SK-N-SH (cell line): Measurements from ENCODE around the gene RAP1B. TPM values are rescaled to one million over a fixed set of nuclear protein-coding genes. Genes with fewer than 3 reads are reported as not detected.
A peak's percentile ranks its signal among the peaks of the same experiment; 100 is the strongest.

ENCODE experiments used
- CTCF ChIA-PET: fragments of 300-600, 350-600 bp; formaldehyde crosslinking; extraction: SDS; loops from one replicate; lab custom pipeline; 2021; lab: Yijun Ruan, JAX
- POLR2A ChIA-PET: fragments of 350-600 bp; sonication (Branson Sonifier 250); formaldehyde crosslinking; extraction: SDS; loops from one replicate; lab custom pipeline; 2020; ENCODE audit warnings: antibody characterized with exemption, inconsistent platforms; lab: Yijun Ruan, JAX
- DNase-seq: peaks from one replicate; pipeline ENCODE4 v3.0.0; 2012
- H2AFZ ChIP-seq: fragments of 200-600 bp; sonication (generic); 2 replicates; pipeline ENCODE4 v1.8.1; 2016; ENCODE audit warnings: antibody characterized with exemption, mild to moderate bottlenecking, low read depth
- H3F3A ChIP-seq: fragments of 200-600 bp; sonication (generic); replicated peaks from 2 replicates; pipeline ENCODE3; 2016; ENCODE audit warnings: antibody characterized with exemption, mild to moderate bottlenecking; ENCODE audit not compliant: insufficient read depth
- H3K27ac ChIP-seq, 2 experiments: fragments of 200-500 bp in 1 of 2; fragments of 200-600 bp in 1 of 2; sonication (Bioruptor generic) in 1 of 2; sonication (generic), shearing (Covaris generic) in 1 of 2; 2 replicates each; pipeline versions ENCODE4 v1.5.1 to v1.6.1; 2014 to 2016; ENCODE audit warnings: low read depth in 2 of 2, inconsistent platforms in 1 of 2, low read length in 1 of 2, mild to moderate bottlenecking in 1 of 2, mixed read lengths in 1 of 2
- H3K27me3 ChIP-seq: fragments of 200-600 bp; sonication (generic), shearing (Covaris generic); 2 replicates; pipeline ENCODE4 v1.6.1; 2016; ENCODE audit warnings: mixed run types; ENCODE audit not compliant: insufficient read depth
- H3K36me3 ChIP-seq, 2 experiments: fragments of 200-500 bp in 1 of 2; fragments of 200-600 bp in 1 of 2; sonication (Bioruptor generic) in 1 of 2; sonication (generic) in 1 of 2; replicated peaks in 1 of 2; 2 replicates each; pipeline versions ENCODE3 to v1.5.1; 2014 to 2016; ENCODE audit warnings: low read length in 1 of 2, mild to moderate bottlenecking in 1 of 2; ENCODE audit not compliant: insufficient read depth in 2 of 2, control insufficient read depth in 1 of 2
- H3K4me1 ChIP-seq, 2 experiments: fragments of 200-500 bp in 1 of 2; fragments of 200-600 bp in 1 of 2; sonication (Bioruptor generic) in 1 of 2; sonication (generic), shearing (Covaris generic) in 1 of 2; 2 replicates each; pipeline versions ENCODE4 v1.5.1 to v1.6.1; 2014 to 2016; ENCODE audit warnings: low read depth in 1 of 2, low read length in 1 of 2, mixed run types in 1 of 2; ENCODE audit not compliant: insufficient read depth in 2 of 2, control insufficient read depth in 1 of 2
- H3K4me2 ChIP-seq: fragments of 200-600 bp; sonication (generic), shearing (Covaris generic); 2 replicates; pipeline ENCODE4 v1.6.1; 2017; ENCODE audit warnings: mixed run types
- H3K4me3 ChIP-seq, 2 experiments: fragments of 200-500 bp in 1 of 2; fragments of 200-600 bp in 1 of 2; sonication (Bioruptor generic) in 1 of 2; sonication (generic), shearing (Covaris generic) in 1 of 2; 2 replicates each; pipeline versions ENCODE4 v1.5.1 to v1.8.1; 2014 to 2016; ENCODE audit warnings: low read depth in 2 of 2, inconsistent platforms in 1 of 2, low read length in 1 of 2, mild to moderate bottlenecking in 1 of 2, mixed read lengths in 1 of 2, moderate library complexity in 1 of 2
- H3K79me2 ChIP-seq: fragments of 200-600 bp; sonication (generic); 2 replicates; pipeline ENCODE4 v1.8.1; 2017; ENCODE audit warnings: mild to moderate bottlenecking; ENCODE audit not compliant: insufficient read depth
- H3K9ac ChIP-seq: fragments of 200-600 bp; sonication (generic); 2 replicates; pipeline ENCODE4 v1.6.1; 2017; ENCODE audit warnings: mixed run types
- H3K9me2 ChIP-seq: fragments of 200-600 bp; sonication (generic); 2 replicates; pipeline ENCODE4 v1.6.1; 2017; ENCODE audit warnings: mixed run types
- H3K9me3 ChIP-seq: fragments of 200-600 bp; sonication (generic); 2 replicates; pipeline ENCODE4 v1.6.1; 2017; ENCODE audit warnings: mixed run types, mild to moderate bottlenecking, moderate library complexity
- H4K20me1 ChIP-seq: fragments of 200-600 bp; sonication (generic); 2 replicates; pipeline ENCODE4 v1.6.1; 2017; ENCODE audit warnings: mild to moderate bottlenecking, mixed run types; ENCODE audit not compliant: insufficient read depth
- CHD2 ChIP-seq: fragments of 150-350 bp; IDR thresholded peaks from 2 replicates; pipeline ENCODE4 v1.6.1; 2018; ENCODE audit warnings: low read length; ENCODE audit not compliant: partially characterized antibody
- ELF1 ChIP-seq: IDR thresholded peaks from 2 replicates; pipeline ENCODE4 v1.4.0; 2012
- EP300 ChIP-seq, 2 experiments: IDR thresholded peaks; 2 replicates each; pipeline versions ENCODE4 v1.4.0 to v1.6.1; 2012; ENCODE audit warnings: borderline replicate concordance in 1 of 2, low read depth in 1 of 2, low read length in 1 of 2
- EZH2phosphoT487 ChIP-seq: fragments of 200-600 bp; sonication (generic); IDR thresholded peaks from 2 replicates; pipeline ENCODE4 v1.6.1; 2017; ENCODE audit warnings: low read depth, mixed run types, mild to moderate bottlenecking, antibody characterized with exemption, moderate library complexity, borderline replicate concordance
- FOXJ3 ChIP-seq: sonication (generic); formaldehyde crosslinking; IDR thresholded peaks from 2 replicates; pipeline ENCODE4 v1.5.1; 2020; ENCODE audit warnings: mild to moderate bottlenecking, missing genetic modification reagents
- GATA2 ChIP-seq: sonication (generic); formaldehyde crosslinking; IDR thresholded peaks from 2 replicates; pipeline ENCODE4 v1.5.0; 2020; ENCODE audit warnings: mild to moderate bottlenecking, missing genetic modification reagents
- MAX ChIP-seq: IDR thresholded peaks from 2 replicates; pipeline ENCODE4 v1.4.0; 2012; ENCODE audit warnings: low read depth
- MXI1 ChIP-seq: IDR thresholded peaks from 2 replicates; pipeline ENCODE4 v1.6.1; 2012; ENCODE audit warnings: mild to moderate bottlenecking, low read depth, low read length, improper control_type of control experiment
- POLR2AphosphoS5 ChIP-seq: IDR thresholded peaks from 2 replicates; pipeline ENCODE4 v1.6.1; 2012; ENCODE audit warnings: low read depth, low read length
- RFX5 ChIP-seq: IDR thresholded peaks from 2 replicates; pipeline ENCODE4 v1.6.1; 2012; ENCODE audit warnings: mild to moderate bottlenecking, improper control_type of control experiment, low read length
- SIN3A ChIP-seq: IDR thresholded peaks from 2 replicates; pipeline ENCODE4 v1.6.1; 2012; ENCODE audit warnings: low read depth, mild to moderate bottlenecking, low read length, moderate library complexity, borderline replicate concordance
- SMC3 ChIP-seq: IDR thresholded peaks from 2 replicates; pipeline ENCODE4 v1.6.1; 2012; ENCODE audit warnings: low read depth, low read length, improper control_type of control experiment
- TCF12 ChIP-seq: IDR thresholded peaks from 2 replicates; pipeline ENCODE4 v1.4.0; 2012
- TEAD4 ChIP-seq: IDR thresholded peaks from 2 replicates; pipeline ENCODE4 v1.4.0; 2012; ENCODE audit warnings: mild to moderate bottlenecking, borderline replicate concordance; ENCODE audit not compliant: insufficient read depth
- USF2 ChIP-seq: fragments of 150-350 bp; IDR thresholded peaks from 2 replicates; pipeline ENCODE4 v1.6.1; 2017; ENCODE audit warnings: antibody characterized with exemption, low read length, low read depth, borderline replicate concordance
- YY1 ChIP-seq: IDR thresholded peaks from 2 replicates; pipeline ENCODE4 v1.4.0; 2012; ENCODE audit warnings: low read depth, mild to moderate bottlenecking
- WGBS: methylation state at CpG from one replicate; pipeline ENCODE4 v1.1.6; 2017; ENCODE audit warnings: low lambda C conversion rate; 5-methylcytosine and 5-hydroxymethylcytosine counted together
- polyA plus RNA-seq, 3 experiments: library from polyadenylated mRNA; depleted of rRNA; stranded (reverse); fragments of >200 nt; gene quantifications; 2 replicates each; pipeline ENCODE4 v1.2.3, GENCODE V29; 2012

The RAP1B gene
- polyA plus RNA-seq, 1 of the 3 experiments (the other 2 are of a cell fraction) = 128 TPM

DNA sequence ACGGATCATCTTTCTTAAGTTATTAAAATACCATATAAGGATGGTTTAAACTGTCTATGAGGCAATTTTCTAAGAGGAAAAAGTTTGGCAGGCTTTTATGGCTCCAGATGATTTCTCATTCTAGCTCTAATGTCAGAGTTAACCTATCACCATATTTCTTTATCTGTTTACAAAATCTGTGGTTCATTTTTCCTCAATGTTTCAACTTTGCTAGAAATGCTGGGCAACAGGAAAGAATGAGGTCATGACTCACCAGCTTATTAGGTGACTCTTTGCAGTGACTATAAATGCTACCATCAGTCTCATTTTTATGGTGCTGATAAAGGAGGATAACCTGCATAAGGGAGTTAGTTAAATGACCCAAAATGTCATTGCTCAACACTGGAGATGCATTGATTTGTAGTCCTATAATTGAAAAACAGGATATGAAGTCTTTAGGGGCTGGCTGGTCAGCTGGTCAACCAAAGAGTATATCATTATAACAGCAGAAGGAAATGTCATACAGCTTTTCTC lies 45.3 kb upstream of the RAP1B start (continued):
- TF ChIP-seq SIN3A = no peak
- TF ChIP-seq EZH2phosphoT487 = no peak
- peak; percentile 90 for TF ChIP-seq TEAD4
- peak; percentile 60; the same call in 1 of the 2 replicates for TF ChIP-seq MAX
- TF ChIP-seq TCF12 = peak; percentile 91
- no peak for TF ChIP-seq MXI1
- TF ChIP-seq RFX5 = no peak
- peak in 1 of 2 experiments; percentile 95; a peak in 3 of 4 replicates for TF ChIP-seq EP300 (IDR thresholded peaks at IDR 0.05; ENCODE audit: borderline replicate concordance in 1 of 2, low read depth in 1 of 2, low read length in 1 of 2)
- peak; percentile 82; the same call in 1 of the 2 replicates for TF ChIP-seq POLR2AphosphoS5
- TF ChIP-seq FOXJ3 (CRISPR knock-in tag) = no peak
- no peak for TF ChIP-seq GATA2 (CRISPR knock-in tag)

- no peak overlapping the region for H3K9ac ChIP-seq
- peaks cover 0 to 10% of the 10 kb centered on the region in 2 experiments; a peak in 2 of 4 replicates for H3K4me1 ChIP-seq
- no peak overlapping the region for H2AFZ ChIP-seq
- no peak for DNase-seq
- CTCF ChIA-PET = no interaction called here
- H3K9me3 ChIP-seq = no peaks in the 10 kb centered on the region
- 96% methylated on average over 3 of the region's 3 CpGs for WGBS
- H3K9me2 ChIP-seq = no peaks in the 10 kb centered on the region
- H3K4me2 ChIP-seq = no peak overlapping the region
- no peak overlapping the region for H3K27ac ChIP-seq
- H3K4me3 ChIP-seq = no peak overlapping the region
- H3K36me3 ChIP-seq = no peaks in the 10 kb centered on the region
- H3K27me3 ChIP-seq = no peaks in the 10 kb centered on the region
- no peak for TF ChIP-seq GATA2 (CRISPR knock-in tag)
- TF ChIP-seq TCF12 = no peak
- TF ChIP-seq FOXJ3 (CRISPR knock-in tag) = no peak
- TF ChIP-seq EZH2phosphoT487 = no peak
- TF ChIP-seq YY1 = no peak
- TF ChIP-seq CHD2 = no peak
- TF ChIP-seq USF2 = no peak
- TF ChIP-seq SMC3 = no peak
- no peak for TF ChIP-seq TEAD4
- TF ChIP-seq EP300 (IDR thresholded peaks at IDR 0.05; ENCODE audit: borderline replicate concordance in 1 of 2, low read depth in 1 of 2, low read length in 1 of 2) = no peak
- no peak for TF ChIP-seq ELF1
- H3F3A ChIP-seq = peaks cover 17% of the 10 kb centered on the region
- POLR2A ChIA-PET = no interaction called here
- no peaks in the 10 kb centered on the region for H3K79me2 ChIP-seq
- H4K20me1 ChIP-seq = no peaks in the 10 kb centered on the region
Observed at GRCh38 chr12:68568922-68569569, 41.7 kb upstream of the RAP1B start.
